Endothelial cell of hepatic sinusoid (primary cell): ENCODE measurements around the gene CLMN.
"Not testable (repeated sequence)": the region's sequence is repeated elsewhere in the genome, so short reads cannot be mapped to it uniquely, and the experiment has no call there.

Experiments
- in situ Hi-C: cut with HindIII; loops from 2 replicates; pipeline ENCODE4 v1.10.0; 2017; ENCODE audit warnings: low sequenced_read_pairs

The CLMN gene

GRCh38 chr14:95183532-95184412 is 135.9 kb downstream of the CLMN start:
- in situ Hi-C loops: no loop called here

- in situ Hi-C loops: no loop called here
These were observed 136.6 kb downstream of the CLMN start for GRCh38 chr14:95183082-95183481.

DNA sequence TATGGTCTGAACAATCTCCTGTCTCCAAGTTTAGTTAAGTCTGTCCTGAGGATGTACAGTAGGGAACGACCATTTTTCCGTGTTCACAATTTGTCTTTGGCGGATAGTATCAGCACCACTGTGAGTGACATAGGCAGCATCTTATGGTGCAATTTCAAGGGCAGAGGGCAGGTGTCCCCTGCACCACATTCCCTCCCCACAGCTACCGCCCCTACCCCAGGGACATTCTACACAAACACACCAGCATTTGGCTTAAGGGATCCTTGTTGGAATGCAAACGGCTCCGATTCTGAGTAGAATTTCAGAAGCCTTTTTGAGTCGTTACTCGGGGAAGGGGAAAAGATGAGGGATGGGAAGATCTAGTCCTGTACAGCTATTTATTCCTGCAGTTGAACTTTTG is 137.3 kb downstream of the CLMN start:
- in situ Hi-C loops: no loop called here

DNA sequence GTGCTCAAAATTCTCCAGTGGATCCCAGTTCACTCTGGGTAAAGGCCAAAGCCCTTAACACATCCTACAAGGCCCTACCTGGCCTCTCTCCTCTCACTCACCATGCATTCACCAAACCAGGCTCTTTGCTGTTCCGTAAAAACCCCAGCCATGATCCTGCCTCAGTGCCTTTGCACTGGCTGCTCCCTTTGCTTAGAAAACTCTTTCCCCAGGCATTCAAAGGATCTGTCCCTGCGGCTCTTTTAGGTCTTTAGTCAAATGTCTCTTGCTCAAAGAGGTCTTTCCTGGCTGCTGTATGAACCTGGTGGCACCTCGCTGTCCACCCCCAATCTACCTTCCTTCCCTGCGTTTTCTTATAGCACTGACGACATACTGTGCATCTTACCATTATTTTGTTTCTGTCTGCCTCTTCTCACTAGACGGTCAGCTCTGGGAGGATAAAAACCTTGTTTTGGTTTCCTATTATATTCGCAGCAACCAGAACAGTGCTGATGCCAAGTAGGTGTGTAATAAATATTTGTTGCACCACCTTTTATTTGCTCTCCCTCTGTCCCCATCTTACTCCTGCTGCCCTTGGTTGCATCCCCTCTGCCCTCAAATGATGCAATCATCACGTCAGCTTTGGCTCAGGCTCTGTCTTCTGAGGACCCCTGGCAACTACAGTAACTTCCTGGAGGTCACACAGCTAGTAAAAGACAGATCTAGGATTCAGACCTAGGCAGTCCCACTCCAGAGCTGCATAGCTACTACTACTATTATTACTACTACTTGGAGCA is 138.6 kb downstream of the CLMN start:
- in situ Hi-C loops: no loop called here

DNA sequence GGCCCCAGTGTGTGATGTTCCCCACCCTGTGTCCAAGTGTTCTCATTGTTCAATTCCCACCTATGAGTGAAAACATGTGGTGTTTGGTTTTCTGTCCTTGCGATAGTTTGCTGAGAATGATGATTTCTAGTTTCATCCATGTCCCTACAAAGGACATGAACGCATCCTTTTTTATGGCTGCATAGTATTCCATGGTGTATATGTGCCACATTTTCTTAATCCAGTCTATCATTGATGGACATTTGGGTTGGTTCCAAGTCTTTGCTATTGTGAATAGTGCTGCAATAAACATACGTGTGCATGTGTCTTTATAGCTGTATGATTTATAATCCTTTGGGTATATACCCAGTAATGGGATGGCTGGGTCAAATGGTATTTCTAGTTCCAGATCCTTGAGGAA is 144.0 kb downstream of the CLMN start:
- in situ Hi-C loops: not testable (repeated sequence)

- in situ Hi-C loops: no loop called here
These were observed 145.4 kb downstream of the CLMN start for GRCh38 chr14:95174184-95174792.

DNA sequence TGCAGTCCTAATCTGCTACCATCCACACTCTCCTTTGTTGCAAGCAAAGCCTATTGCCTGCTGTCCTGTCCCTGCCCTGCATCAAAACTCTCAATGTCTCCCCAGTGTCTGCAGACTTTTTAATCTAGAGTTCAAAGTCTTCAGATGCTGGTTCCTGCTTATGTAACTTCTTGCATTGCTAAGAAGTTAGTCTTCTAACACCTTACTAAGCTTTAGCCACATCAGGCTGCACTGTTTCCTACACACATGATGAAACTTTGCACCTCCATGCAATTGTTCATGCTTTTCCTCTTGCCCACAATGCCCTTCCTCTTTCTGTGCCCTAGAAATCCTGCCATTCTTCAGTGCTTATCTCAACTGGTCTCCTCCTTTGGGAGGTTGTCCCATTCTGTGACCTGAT is 146.2 kb downstream of the CLMN start:
- in situ Hi-C loops: no loop called here

DNA sequence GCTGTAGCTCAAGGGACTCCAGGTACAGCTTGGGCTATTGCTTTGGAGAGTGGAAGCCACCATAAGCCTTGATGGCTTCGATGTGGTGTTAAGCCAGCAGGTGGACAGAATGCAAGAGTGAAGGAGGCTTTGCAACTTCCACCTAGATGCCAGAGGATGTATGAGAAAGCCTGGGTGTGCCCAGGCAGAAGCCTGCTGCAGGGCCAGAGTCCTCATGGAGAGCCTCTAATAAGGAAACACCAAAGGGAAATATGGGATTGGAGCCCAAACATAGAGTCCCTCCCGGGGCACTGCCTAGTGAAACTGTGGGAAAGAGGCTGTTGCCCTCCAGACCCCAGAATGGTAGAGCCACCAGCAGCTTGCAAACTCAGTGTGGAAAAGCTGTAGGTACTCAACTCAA is 152.5 kb downstream of the CLMN start:
- in situ Hi-C loops: no loop called here

- in situ Hi-C loops: no loop called here
These were observed 154.2 kb downstream of the CLMN start for GRCh38 chr14:95165517-95165916.

DNA sequence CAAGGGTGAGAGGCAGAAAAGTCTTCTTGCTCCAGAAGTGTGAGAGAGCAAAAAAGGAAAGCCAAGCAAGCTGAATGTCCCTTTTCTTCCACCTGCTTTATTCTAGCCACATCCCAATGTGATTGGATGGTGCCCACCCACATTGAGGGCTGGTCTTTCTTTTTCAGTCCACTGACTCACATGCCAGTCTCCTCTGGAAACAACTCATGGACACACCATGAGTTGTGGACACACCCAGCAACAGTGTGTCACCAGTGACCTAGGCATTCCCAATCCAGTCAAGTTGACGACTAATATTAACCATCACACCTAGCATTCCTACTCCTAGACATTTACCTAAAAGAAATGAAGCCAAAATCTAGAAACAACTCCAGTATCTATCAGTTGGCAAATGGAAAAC is 155.2 kb downstream of the CLMN start:
- in situ Hi-C loops: loop anchor here (5.0 kb wide), 1 partner anchor 42 kb away; no protein-coding TSS in a partner anchor

DNA sequence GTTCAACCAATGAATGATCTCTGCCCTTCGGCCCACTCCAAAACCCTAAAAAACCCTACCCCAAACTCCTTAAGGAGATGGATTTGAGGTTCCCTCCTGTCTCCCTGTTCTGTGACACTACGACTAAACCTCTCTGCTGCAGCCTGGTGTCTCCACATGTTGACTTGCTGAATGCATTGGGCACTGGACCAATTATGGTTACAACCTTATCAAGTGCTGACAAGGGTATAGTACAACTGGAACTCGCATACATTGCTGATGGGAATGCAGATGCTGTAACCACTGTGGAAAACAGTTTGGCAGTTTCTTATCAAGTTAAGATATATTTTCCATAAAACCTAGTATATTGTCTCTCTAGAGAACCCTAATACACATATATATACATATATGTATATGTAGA is 156.0 kb downstream of the CLMN start:
- in situ Hi-C loops: loop anchor here (5.0 kb wide), 1 partner anchor 41 kb away; no protein-coding TSS in a partner anchor

DNA sequence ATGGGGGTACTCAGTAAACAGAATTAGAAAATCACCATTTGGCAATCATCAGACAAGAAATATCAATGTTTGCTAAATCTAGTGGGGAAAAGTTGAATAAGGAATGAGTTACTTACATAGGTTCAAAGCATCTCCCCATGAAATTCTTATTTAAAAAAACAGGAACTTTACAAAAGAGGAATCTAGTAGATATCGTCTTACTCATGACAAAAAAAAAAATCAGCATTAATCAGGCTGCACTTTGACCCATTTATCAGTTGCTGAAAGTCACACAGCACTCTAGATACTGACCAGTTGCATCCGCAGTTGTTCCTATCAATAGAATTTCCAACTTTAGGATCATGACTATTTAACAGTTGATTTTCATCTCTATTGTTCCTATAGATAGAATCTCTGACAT is 156.6 kb downstream of the CLMN start:
- in situ Hi-C loops: loop anchor here (5.0 kb wide), 1 partner anchor 41 kb away; no protein-coding TSS in a partner anchor

GRCh38 chr14:95162641-95163040 is 157.1 kb downstream of the CLMN start:
- in situ Hi-C loops: loop anchor here (5.0 kb wide), 1 partner anchor 40 kb away; no protein-coding TSS in a partner anchor

GRCh38 chr14:95157327-95158189 is 162.2 kb downstream of the CLMN start, which contains the start of gene DICER1:
DICER1 (minus strand) TSS chr14:95157529; CDS start chr14:95133458, 24,071 bp downstream.
- in situ Hi-C loops: no loop called here

DNA sequence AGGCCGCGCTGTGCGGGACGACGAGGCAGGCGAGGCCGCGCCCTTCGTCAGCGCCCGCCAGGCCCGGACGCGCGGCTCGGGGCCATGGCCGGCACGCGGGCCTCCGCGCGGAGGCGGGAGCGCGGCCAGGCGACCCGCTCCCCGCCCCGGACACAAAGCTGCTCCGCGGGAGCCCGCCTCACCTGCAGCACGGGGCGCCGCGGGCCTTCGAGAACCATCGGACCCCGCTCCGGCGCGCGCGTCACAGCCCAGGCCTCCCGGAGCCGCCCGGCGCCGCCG is 162.7 kb downstream of the CLMN start:
- in situ Hi-C loops: no loop called here

DNA sequence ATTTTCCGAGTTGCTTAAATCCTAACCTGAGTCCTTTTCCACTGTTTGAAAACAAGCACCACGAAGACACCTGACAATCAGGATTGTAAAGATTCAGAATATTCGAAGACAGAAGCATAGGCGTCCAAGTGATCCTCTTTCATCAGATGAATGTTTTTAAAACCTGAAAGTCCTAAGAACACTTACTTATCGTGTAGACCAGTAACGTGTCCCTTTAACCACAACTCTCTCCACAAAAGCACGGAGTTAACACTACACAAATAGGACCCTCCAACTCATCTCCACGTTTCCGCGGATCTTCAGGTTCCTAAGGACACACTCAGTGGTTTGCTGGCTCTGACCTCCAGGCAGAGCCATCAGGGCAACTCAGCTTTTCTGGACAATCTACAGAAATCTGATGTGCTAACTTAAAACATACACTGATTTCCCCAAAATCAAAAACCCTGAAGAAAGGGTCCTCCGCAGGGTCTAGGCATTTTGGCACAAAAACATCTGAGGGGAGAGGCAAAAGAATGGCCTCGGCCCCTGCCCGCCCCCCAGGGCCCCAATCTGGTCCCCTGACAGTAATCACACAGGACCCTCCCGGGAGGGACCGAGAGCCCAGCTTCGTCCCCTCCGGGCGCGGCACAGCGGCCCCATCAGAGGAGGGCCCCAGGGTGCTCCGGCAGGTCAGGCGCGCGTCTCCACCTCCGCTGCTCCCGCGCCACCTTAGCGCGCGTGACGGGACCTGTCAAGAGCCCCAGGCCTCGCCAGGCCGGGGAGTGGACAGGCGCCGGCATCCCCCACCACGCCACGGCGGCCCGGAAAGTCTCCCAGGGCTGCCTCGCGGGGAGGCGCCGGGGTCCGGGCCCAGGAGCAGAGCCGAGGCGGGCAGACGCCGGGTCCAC is 163.3 kb downstream of the CLMN start:
- in situ Hi-C loops: no loop called here

- in situ Hi-C loops: no loop called here
These were observed 164.7 kb downstream of the CLMN start for GRCh38 chr14:95155045-95155444.

DNA sequence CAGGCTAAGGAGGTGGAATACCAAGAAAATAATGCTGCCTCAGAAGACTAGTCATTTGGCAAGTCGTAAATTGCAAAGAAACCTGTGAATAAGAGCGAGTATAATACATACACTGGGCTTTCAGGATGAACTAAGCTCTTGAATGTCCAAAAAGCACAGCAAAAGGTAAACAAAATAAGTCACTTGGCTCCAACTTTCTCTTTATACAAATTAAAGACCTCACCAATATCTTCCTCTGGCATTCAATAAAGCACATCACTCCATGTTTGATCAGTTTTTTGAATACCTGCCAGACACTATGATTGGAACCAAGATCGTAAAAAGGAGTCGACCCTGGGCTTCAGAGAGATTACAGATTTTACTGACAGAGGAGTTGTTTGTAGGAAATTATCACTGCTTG is 165.8 kb downstream of the CLMN start:
- in situ Hi-C loops: no loop called here

GRCh38 chr14:95151561-95151960 is 168.1 kb downstream of the CLMN start:
- in situ Hi-C loops: no loop called here

DNA sequence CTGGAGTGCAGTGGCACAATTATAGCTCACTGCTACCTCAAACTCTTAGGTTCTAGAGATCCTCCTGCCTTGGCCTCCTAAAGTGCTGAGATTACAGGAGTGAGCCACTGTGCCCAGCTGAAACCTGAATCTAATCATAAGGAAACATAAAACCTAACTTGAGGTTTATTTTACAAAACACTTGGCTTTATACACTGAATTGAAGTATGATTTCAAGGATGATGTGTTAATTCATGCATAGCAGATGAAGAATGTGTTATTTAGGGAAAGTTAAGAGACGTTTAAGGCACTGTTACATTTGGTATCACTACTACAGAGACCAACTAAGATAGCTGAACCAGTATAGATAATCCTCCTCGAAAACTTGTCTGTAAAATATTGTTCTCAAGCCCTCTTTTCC is 168.8 kb downstream of the CLMN start:
- in situ Hi-C loops: no loop called here
